ENCODE measurements around the gene PIK3AP1. TPM values are rescaled to one million over a fixed set of nuclear protein-coding genes. Genes with fewer than 3 reads are reported as not detected.

Gene PIK3AP1
- total and polyA plus RNA-seq, 2 of the 4 experiments (the other 2 are of a cell fraction) = under 0.01 to 0.14 TPM

DNA sequence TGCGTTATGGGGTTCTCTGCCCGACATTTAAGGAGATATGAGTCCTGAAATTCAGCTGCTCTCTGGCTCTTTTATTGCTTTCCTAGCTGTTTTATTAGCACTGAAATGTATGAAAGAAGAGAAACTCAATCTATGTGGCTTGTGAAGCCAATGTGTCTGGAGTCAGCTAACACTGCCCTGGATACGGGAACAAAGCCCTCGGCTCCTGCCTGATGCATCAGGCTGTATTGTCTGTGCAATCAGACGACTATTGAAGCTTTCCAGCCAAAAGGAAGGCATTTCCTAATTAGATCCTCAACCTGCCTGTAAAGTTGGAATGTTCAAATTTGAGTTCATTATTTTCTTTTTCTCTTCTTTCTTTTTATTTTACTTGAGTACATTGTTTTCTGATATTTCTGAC is 111.5 kb downstream of the PIK3AP1 start:
- dilution Hi-C loops (cut with HindIII; ENCODE audit: low sequenced_read_pairs, unreplicated experiment) (no loop called here), in situ Hi-C loops (cut with MboI; ENCODE audit: low sequenced_read_pairs) (no loop called here), intact Hi-C loops (cut with micrococcal nuclease) (no loop called here)
- no peak overlapping the region for H3K18ac ChIP-seq (ENCODE audit: low read depth, low read length)
- no peaks in the 10 kb centered on the region for H4K20me1 ChIP-seq (ENCODE audit: insufficient read depth, low read length)
- H3K27ac ChIP-seq (ENCODE audit: insufficient read depth, low read length) = no peak overlapping the region
- H2BK5ac ChIP-seq (ENCODE audit: low read depth, low read length, poor library complexity, severe bottlenecking) = no peak overlapping the region
- H3K56ac ChIP-seq (ENCODE audit: extremely low read depth, insufficient read depth, low read length) = no peak overlapping the region
- no peak overlapping the region for H2BK120ac ChIP-seq (ENCODE audit: low read depth, low read length)
- H2BK15ac ChIP-seq (ENCODE audit: low read depth, low read length) = no peak overlapping the region
- H2AFZ ChIP-seq (replicated peaks; ENCODE audit: low read length, poor library complexity) = no peak overlapping the region
- H2AK9ac ChIP-seq (replicated peaks; ENCODE audit: low read depth, low read length, poor library complexity) = no peak overlapping the region
- H2AK5ac ChIP-seq (ENCODE audit: low read depth, low read length) = no peak overlapping the region
- no peaks in the 10 kb centered on the region for H3K36me3 ChIP-seq (ENCODE audit: control insufficient read depth, insufficient read depth, low read length)
- peaks cover 19% of the 10 kb centered on the region for H3K27me3 ChIP-seq (ENCODE audit: control insufficient read depth, insufficient read depth, low read length)
- no CpG with 5 or more reads among the region's 5 CpGs for WGBS, 2 experiments (ENCODE audit: extremely low coverage in 2 of 2, insufficient read length in 1 of 2)
- H4K5ac ChIP-seq (ENCODE audit: low read depth, low read length) = no peak overlapping the region
- H3K9me1 ChIP-seq (ENCODE audit: insufficient read depth, low read length) = peaks cover 3% of the 10 kb centered on the region; the same call in 1 of the 2 replicates
- H3K4me2 ChIP-seq (ENCODE audit: low read depth, low read length) = no peak overlapping the region
- no peak overlapping the region for H3K23ac ChIP-seq (ENCODE audit: low read depth, low read length)
- ChIA-PET POLR2A (ENCODE audit: unreplicated experiment) (no interaction called here), CTCF (no interaction called here)
- no peaks in the 10 kb centered on the region for H3K9me3 ChIP-seq (ENCODE audit: control insufficient read depth, insufficient read depth, low read length)
- H3K9ac ChIP-seq (ENCODE audit: low read depth, low read length) = no peak overlapping the region
- TF ChIP-seq BHLHE40 (IDR thresholded peaks at IDR 0.05; ENCODE audit: low read depth, low read length) = no peak
- TF ChIP-seq CTCF (conservative IDR thresholded peaks at IDR 0.05; ENCODE audit: low read depth, low read length) = no peak
- no peak for TF ChIP-seq CHD1 (IDR thresholded peaks at IDR 0.05; ENCODE audit: low read depth, low read length)
- no peak for TF ChIP-seq SMC3 (IDR thresholded peaks at IDR 0.05; ENCODE audit: low read depth, low read length)
- TF ChIP-seq CEBPB (IDR thresholded peaks at IDR 0.05; ENCODE audit: low read depth, low read length) = no peak
- TF ChIP-seq ELK1 (IDR thresholded peaks at IDR 0.05; ENCODE audit: borderline replicate concordance, low read depth, low read length) = no peak
- TF ChIP-seq USF2 (IDR thresholded peaks at IDR 0.05; ENCODE audit: low read depth, low read length) = no peak
- no peak for TF ChIP-seq RAD21 (IDR thresholded peaks at IDR 0.05; ENCODE audit: low read length)
- no peak for TF ChIP-seq MXI1 (IDR thresholded peaks at IDR 0.05; ENCODE audit: borderline replicate concordance, low read depth, low read length)
- no peak for TF ChIP-seq RCOR1 (IDR thresholded peaks at IDR 0.05; ENCODE audit: insufficient replicate concordance, low read length)
- no peak for TF ChIP-seq NFE2L2 (IDR thresholded peaks at IDR 0.05; ENCODE audit: low read depth, low read length)
- TF ChIP-seq MAFK (IDR thresholded peaks at IDR 0.05; ENCODE audit: low read depth, low read length) = no peak
- no peak for TF ChIP-seq RFX5 (IDR thresholded peaks at IDR 0.05; ENCODE audit: low read depth, low read length)
- no peak for TF ChIP-seq FOS (IDR thresholded peaks at IDR 0.05; ENCODE audit: low read depth, low read length)
- TF ChIP-seq MAZ (IDR thresholded peaks at IDR 0.05; ENCODE audit: borderline replicate concordance, low read depth, low read length) = no peak
- TF ChIP-seq POLR2A (IDR thresholded peaks at IDR 0.05; ENCODE audit: low read depth, low read length) = no peak
- no peak overlapping the region for H2BK20ac ChIP-seq (ENCODE audit: low read depth, low read length)
- H4K91ac ChIP-seq (ENCODE audit: insufficient read depth, low read depth, low read length) = no peak overlapping the region
- no TSS peak for BruUV-seq (replicated peaks)
- no peaks in the 10 kb centered on the region for H3K79me1 ChIP-seq (ENCODE audit: low read depth in 1 of 2, low read length in 2 of 2)
- no peak overlapping the region for H3K4ac ChIP-seq (ENCODE audit: low read depth, low read length)
- no peaks in the 10 kb centered on the region for H3K4me1 ChIP-seq (ENCODE audit: control insufficient read depth, insufficient read depth, low read length)
- no peak overlapping the region for H3K14ac ChIP-seq (replicated peaks; ENCODE audit: low read depth, low read length)
- no peak overlapping the region for H4K8ac ChIP-seq (ENCODE audit: low read depth in 2 of 2, low read length in 2 of 2)
- DNase-seq (no peak), ATAC-seq (ENCODE audit: low read depth) (no peak)
- H3K4me3 ChIP-seq (ENCODE audit: insufficient read depth, low read depth, low read length) = no peak overlapping the region
